ENCODE results near the gene FBXL4.

The FBXL4 gene

GRCh38 chr6:98836962-98837944 is 110.5 kb downstream of the FBXL4 start:
- DNase-seq: no peak

DNA sequence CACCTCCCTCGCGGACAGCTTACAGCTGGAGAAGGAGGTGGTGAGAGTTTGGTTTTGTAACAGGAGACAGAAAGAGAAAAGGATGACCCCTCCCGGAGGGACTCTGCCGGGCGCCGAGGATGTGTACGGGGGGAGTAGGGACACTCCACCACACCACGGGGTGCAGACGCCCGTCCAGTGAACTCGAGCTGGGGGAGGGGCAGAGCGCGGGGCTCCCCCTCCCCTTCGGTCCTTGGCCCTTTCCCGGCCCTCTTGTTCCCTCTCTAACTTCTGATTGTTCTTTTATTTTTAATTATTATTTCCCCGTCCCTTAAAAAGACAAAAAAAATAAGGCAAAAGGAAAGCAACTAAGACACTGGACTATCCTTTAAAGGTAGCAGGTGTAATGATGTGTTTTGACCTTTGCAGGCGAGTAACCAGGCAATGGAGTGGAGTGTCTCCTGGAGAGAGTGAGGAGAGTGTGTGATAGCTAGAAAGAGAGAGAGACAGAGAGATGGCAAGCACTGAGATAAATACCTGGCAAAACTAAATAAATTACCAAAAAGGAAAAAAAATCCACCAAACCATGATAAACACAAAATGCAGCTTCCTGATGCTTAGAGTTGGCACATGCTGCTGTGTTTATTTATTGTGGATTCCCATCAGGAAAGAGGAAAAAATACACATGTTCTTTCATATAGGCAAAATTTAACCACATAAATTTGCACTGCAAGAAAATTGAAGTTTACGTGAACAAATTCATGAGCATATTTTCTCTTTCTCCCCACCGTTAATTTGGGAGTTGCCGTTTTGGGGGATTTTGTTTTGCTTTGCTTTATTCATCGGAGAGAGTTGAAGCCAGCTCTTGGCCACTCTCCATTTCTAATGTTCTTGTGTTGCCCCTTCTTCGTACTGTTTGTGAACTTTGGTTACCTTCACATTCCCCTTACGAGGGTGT is 111.5 kb downstream of the FBXL4 start:
- DNase-seq: no peak

- DNase-seq: no peak
Measured at GRCh38 chr6:98835149-98836024, 112.4 kb downstream of the FBXL4 start.

GRCh38 chr6:98834060-98835031 is 113.4 kb downstream of the FBXL4 start, which contains the start of gene POU3F2:
Gene POU3F2 (plus strand): TSS chr6:98834574. CDS start chr6:98834874, 300 bp downstream.
- DNase-seq: peak; percentile 21

- peak; percentile 14 for DNase-seq
Measured at GRCh38 chr6:98833307-98834059, 114.3 kb downstream of the FBXL4 start.

DNA sequence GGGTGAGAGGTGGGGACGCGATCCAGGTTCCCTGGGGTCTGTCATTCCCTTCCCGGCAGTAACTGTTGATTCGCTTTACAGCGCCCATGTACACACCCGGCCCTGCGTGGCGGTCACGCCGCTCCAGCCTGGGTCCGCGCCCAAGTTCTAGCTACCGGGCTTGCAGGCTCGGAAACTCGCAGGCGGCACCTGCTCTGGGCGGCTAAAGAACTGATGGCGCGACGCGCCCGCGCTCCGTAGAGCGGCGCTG is 114.8 kb downstream of the FBXL4 start:
- DNase-seq: no peak

DNA sequence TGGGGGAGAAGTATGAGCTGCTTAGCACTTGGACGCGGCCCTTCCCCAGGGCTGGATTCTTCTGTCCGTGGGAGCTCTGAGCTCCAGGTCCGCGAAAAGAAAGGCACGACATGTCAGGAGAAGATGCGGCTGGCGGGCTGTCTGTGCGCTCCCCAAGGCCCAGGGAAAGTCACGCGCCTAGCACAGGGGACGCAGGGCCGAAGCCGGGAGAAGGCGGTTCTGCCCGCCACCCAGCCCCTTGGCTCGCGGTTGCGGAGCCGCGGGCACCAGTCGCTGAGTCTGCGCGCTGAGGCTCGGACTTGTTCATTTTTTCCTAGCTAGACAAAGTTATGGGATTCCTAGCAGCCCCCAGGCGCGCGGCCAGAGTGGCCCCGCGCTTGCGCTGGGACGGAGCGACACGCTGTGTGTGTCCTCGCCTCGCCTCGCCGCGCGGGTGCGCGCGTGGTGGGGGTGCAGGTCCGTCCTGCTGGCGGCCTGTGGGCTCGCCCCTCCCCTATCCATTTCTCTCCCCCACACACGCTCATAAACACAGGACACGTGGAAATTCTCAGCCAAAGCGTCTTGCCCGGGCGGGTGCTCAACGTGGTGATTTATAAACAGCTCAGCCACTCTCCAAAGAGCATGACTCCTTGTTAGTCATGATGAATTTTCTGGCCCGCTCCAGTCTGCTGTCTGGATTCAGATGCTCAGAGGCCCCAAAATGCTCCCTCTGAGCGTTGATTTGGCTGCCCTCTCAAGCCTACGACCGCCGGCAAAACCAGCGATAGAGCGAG is 115.3 kb downstream of the FBXL4 start:
- DNase-seq: no peak

GRCh38 chr6:98831959-98832283 is 115.8 kb downstream of the FBXL4 start:
- no peak for DNase-seq

GRCh38 chr6:98831057-98831958 is 116.4 kb downstream of the FBXL4 start:
- DNase-seq: no peak

- DNase-seq: no peak
Measured at GRCh38 chr6:98830146-98830545, 117.6 kb downstream of the FBXL4 start.

DNA sequence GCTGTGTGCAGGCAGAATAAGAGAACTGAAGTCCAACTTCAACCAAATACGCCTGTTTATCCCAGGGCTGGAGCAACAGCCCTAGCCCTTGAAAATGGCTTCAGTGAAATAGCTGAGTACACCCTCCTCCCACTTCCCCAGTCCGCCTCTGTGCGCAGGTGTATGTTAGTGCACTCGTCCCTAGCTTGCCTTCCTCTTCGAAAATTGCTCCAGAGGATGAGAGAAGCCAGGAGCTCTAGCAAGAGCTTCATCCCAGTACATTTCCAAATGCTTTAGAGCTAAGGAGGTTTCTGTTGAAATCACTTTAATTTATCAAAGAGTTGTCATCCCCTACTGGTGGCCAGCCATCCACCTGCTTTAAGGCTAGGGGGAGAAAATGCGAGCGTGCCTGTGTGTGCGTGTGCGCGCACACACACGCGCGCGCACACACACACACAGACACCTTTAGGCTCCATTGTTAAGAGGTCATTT is 118.8 kb downstream of the FBXL4 start:
- no peak for DNase-seq

DNA sequence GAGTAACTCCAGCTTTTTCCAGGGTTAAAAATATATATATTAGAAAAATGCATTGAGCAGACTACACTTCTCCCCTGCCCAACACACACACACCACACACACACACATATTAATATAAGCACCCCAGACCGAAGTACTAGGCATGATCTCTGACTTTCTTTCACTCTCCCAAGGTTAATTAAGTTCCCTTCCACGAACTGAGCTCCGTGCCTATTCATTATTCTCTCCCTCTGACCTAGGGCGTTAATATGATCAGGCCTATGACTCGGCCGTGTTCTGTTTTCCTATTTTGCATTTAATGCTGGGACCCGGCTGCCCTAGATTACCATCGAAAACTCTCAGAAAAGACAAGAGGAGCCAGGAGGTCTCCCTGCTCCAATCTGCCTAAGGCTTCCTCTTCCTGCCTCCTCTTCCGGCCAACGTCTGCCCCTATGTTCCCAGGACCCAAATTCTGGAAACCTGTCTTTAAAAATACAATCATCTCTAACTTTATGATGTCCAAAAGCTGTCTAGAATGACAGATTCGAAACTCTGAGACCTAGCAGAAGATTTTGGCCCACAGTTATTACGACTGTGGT is 119.4 kb downstream of the FBXL4 start:
- DNase-seq: no peak

GRCh38 chr6:98827295-98828159 is 120.2 kb downstream of the FBXL4 start:
- no peak for DNase-seq

- DNase-seq: no peak
Measured at GRCh38 chr6:98825600-98826230, 122.0 kb downstream of the FBXL4 start.

- no peak for DNase-seq
Measured at GRCh38 chr6:98824902-98825599, 122.7 kb downstream of the FBXL4 start.

All from NCI-H1694 treated with DMSO at 0.1 percent for 48 hours (cell line).